ENCODE measurements around the gene ENOSF1. TPM values are rescaled to one million over a fixed set of nuclear protein-coding genes. Genes with fewer than 3 reads are reported as not detected.
A peak's percentile ranks its signal among the peaks of the same experiment; 100 is the strongest.

ENOSF1 gene
- total RNA-seq, 1 experiment from 2014 or later = 29.8 TPM

- Histone ChIP-seq H3K4me3 (peak overlapping the region; percentile 95), H3K27ac (peak overlapping the region; percentile 97)
- peak; percentile 95 for DNase-seq (ENCODE audit: low read depth in 1 of 2, low spot score in 2 of 2)
Measured at GRCh38 chr18:658001-658946, 54.2 kb downstream of the ENOSF1 start.

GRCh38 chr18:657311-658000, 55.0 kb downstream of the ENOSF1 start, which contains the start of gene TYMS:
Gene TYMS, plus strand, starts transcription at chr18:657653. Its CDS starts 90 bp downstream, at chr18:657743.
- Histone ChIP-seq H3K4me1 (replicated peaks) (peaks cover 29% of the 10 kb centered on the region), H3K27ac (peak within 1 kb of the TSS; percentile 97), H3K4me3 (peak within 1 kb of the TSS; percentile 95), H3K27me3 (replicated peaks) (no peaks in the 10 kb centered on the region), H3K36me3 (peaks cover 53% of the 10 kb centered on the region), H3K9me3 (replicated peaks) (peaks cover 2% of the 10 kb centered on the region; the same call in 1 of the 2 replicates)
- DNase-seq (ENCODE audit: low read depth in 1 of 2, low spot score in 2 of 2) = peak; percentile 76 to 83

More at GRCh38 chr18:658001-658946, 54.2 kb downstream of the ENOSF1 start:
- H3K4me1 ChIP-seq (replicated peaks) = peaks cover 25% of the 10 kb centered on the region
- H3K9me3 ChIP-seq (replicated peaks) = peaks cover 2% of the 10 kb centered on the region; the same call in 1 of the 2 replicates
- peaks cover 53% of the 10 kb centered on the region for H3K36me3 ChIP-seq
- no peaks in the 10 kb centered on the region for H3K27me3 ChIP-seq (replicated peaks)

GRCh38 chr18:655445-655844, 57.0 kb downstream of the ENOSF1 start:
- no peaks in the 10 kb centered on the region for H3K27me3 ChIP-seq (replicated peaks)
- no peak overlapping the region for H3K27ac ChIP-seq
- DNase-seq (ENCODE audit: low read depth in 1 of 2, low spot score in 2 of 2) = no peak
- peaks cover 34% of the 10 kb centered on the region for H3K36me3 ChIP-seq
- 0 out of 2 replicates have a peak, but pooled peaks cover 2% of the 10 kb centered on the region for H3K9me3 ChIP-seq (replicated peaks)
- H3K4me3 ChIP-seq = no peak overlapping the region
- H3K4me1 ChIP-seq (replicated peaks) = peaks cover 38% of the 10 kb centered on the region

- no peak overlapping the region for H3K4me3 ChIP-seq
Measured at GRCh38 chr18:654601-655000, 57.8 kb downstream of the ENOSF1 start.

GRCh38 chr18:653512-653911, 58.9 kb downstream of the ENOSF1 start:
- DNase-seq (ENCODE audit: low read depth in 1 of 2, low spot score in 2 of 2) = no peak
- H3K27me3 ChIP-seq (replicated peaks) = no peaks in the 10 kb centered on the region
- peaks cover 15% of the 10 kb centered on the region for H3K36me3 ChIP-seq
- H3K9me3 ChIP-seq (replicated peaks) = 0 out of 2 replicates have a peak, but pooled peaks cover 2% of the 10 kb centered on the region
- H3K4me1 ChIP-seq (replicated peaks) = peaks cover 33% of the 10 kb centered on the region
- no peak overlapping the region for H3K27ac ChIP-seq
- H3K4me3 ChIP-seq = no peak overlapping the region

More at GRCh38 chr18:654601-655000, 57.8 kb downstream of the ENOSF1 start:
- Histone ChIP-seq H3K27ac (no peak overlapping the region), H3K27me3 (replicated peaks) (no peaks in the 10 kb centered on the region), H3K4me1 (replicated peaks) (peaks cover 37% of the 10 kb centered on the region), H3K9me3 (replicated peaks) (0 out of 2 replicates have a peak, but pooled peaks cover 2% of the 10 kb centered on the region), H3K36me3 (peaks cover 25% of the 10 kb centered on the region)
- no peak for DNase-seq (ENCODE audit: low read depth in 1 of 2, low spot score in 2 of 2)

- no peaks in the 10 kb centered on the region for H3K27me3 ChIP-seq (replicated peaks)
- H3K4me1 ChIP-seq (replicated peaks) = peaks cover 27% of the 10 kb centered on the region
- no peaks in the 10 kb centered on the region for H3K9me3 ChIP-seq (replicated peaks)
- H3K27ac ChIP-seq = peak overlapping the region; percentile 40; the same call in 1 of the 2 replicates
- peaks cover 2% of the 10 kb centered on the region for H3K36me3 ChIP-seq
- DNase-seq (ENCODE audit: low read depth in 1 of 2, low spot score in 2 of 2) = peak in 1 of 2 experiments; percentile 52
- H3K4me3 ChIP-seq = no peak overlapping the region
Measured at GRCh38 chr18:652131-652530, 60.3 kb downstream of the ENOSF1 start.

GRCh38 chr18:650428-650858, 62.0 kb downstream of the ENOSF1 start:
- peaks cover 20% of the 10 kb centered on the region for H3K4me1 ChIP-seq (replicated peaks)
- no peaks in the 10 kb centered on the region for H3K9me3 ChIP-seq (replicated peaks)
- no peak overlapping the region for H3K27ac ChIP-seq
- H3K4me3 ChIP-seq = no peak overlapping the region
- H3K36me3 ChIP-seq = no peaks in the 10 kb centered on the region
- DNase-seq (ENCODE audit: low read depth in 1 of 2, low spot score in 2 of 2) = no peak
- no peaks in the 10 kb centered on the region for H3K27me3 ChIP-seq (replicated peaks)

GRCh38 chr18:649341-649740, 63.1 kb downstream of the ENOSF1 start:
- DNase-seq (ENCODE audit: low read depth in 1 of 2, low spot score in 2 of 2) = peak in 1 of 2 experiments; percentile 45
- Histone ChIP-seq H3K9me3 (replicated peaks) (no peaks in the 10 kb centered on the region), H3K36me3 (no peaks in the 10 kb centered on the region), H3K27me3 (replicated peaks) (no peaks in the 10 kb centered on the region), H3K4me1 (replicated peaks) (peaks cover 20% of the 10 kb centered on the region), H3K27ac (no peak overlapping the region), H3K4me3 (no peak overlapping the region)

- Histone ChIP-seq H3K27ac (no peak overlapping the region), H3K4me3 (no peak overlapping the region), H3K27me3 (replicated peaks) (no peaks in the 10 kb centered on the region), H3K4me1 (replicated peaks) (peaks cover 14% of the 10 kb centered on the region), H3K36me3 (no peaks in the 10 kb centered on the region), H3K9me3 (replicated peaks) (no peaks in the 10 kb centered on the region)
- DNase-seq (ENCODE audit: low read depth in 1 of 2, low spot score in 2 of 2) = no peak
Measured at GRCh38 chr18:647304-647703, 65.1 kb downstream of the ENOSF1 start.

GRCh38 chr18:644395-645004, 67.9 kb downstream of the ENOSF1 start:
- no peaks in the 10 kb centered on the region for H3K9me3 ChIP-seq (replicated peaks)
- no peak overlapping the region for H3K4me3 ChIP-seq
- H3K36me3 ChIP-seq = no peaks in the 10 kb centered on the region
- no peak for DNase-seq (ENCODE audit: low read depth in 1 of 2, low spot score in 2 of 2)
- H3K4me1 ChIP-seq (replicated peaks) = peaks cover 6% of the 10 kb centered on the region
- no peaks in the 10 kb centered on the region for H3K27me3 ChIP-seq (replicated peaks)
- H3K27ac ChIP-seq = no peak overlapping the region

GRCh38 chr18:641224-641623, 71.2 kb downstream of the ENOSF1 start:
- H3K4me3 ChIP-seq = no peak overlapping the region
- DNase-seq (ENCODE audit: low read depth in 1 of 2, low spot score in 2 of 2) = no peak
- H3K27ac ChIP-seq = no peak overlapping the region
- H3K4me1 ChIP-seq (replicated peaks) = no peaks in the 10 kb centered on the region
- no peaks in the 10 kb centered on the region for H3K9me3 ChIP-seq (replicated peaks)
- no peaks in the 10 kb centered on the region for H3K27me3 ChIP-seq (replicated peaks)
- H3K36me3 ChIP-seq = no peaks in the 10 kb centered on the region

GRCh38 chr18:635171-635570, 77.3 kb downstream of the ENOSF1 start:
- Histone ChIP-seq H3K9me3 (replicated peaks) (no peaks in the 10 kb centered on the region), H3K27me3 (replicated peaks) (no peaks in the 10 kb centered on the region), H3K4me1 (replicated peaks) (peaks cover 10% of the 10 kb centered on the region), H3K36me3 (no peaks in the 10 kb centered on the region), H3K4me3 (no peak overlapping the region), H3K27ac (no peak overlapping the region)
- DNase-seq (ENCODE audit: low read depth in 1 of 2, low spot score in 2 of 2) = no peak

GRCh38 chr18:634551-635045, 77.8 kb downstream of the ENOSF1 start:
- peak in 1 of 2 experiments; percentile 21 for DNase-seq (ENCODE audit: low read depth in 1 of 2, low spot score in 2 of 2)
- H3K4me1 ChIP-seq (replicated peaks) = peaks cover 10% of the 10 kb centered on the region
- no peak overlapping the region for H3K27ac ChIP-seq
- no peaks in the 10 kb centered on the region for H3K27me3 ChIP-seq (replicated peaks)
- no peaks in the 10 kb centered on the region for H3K36me3 ChIP-seq
- H3K9me3 ChIP-seq (replicated peaks) = no peaks in the 10 kb centered on the region
- no peak overlapping the region for H3K4me3 ChIP-seq
